Osteoblast (primary cell): ENCODE measurements around the gene MSH5. TPM values are rescaled to one million over a fixed set of nuclear protein-coding genes. Genes with fewer than 3 reads are reported as not detected.

Experiments used
- DNase-seq: peaks from one replicate; pipeline ENCODE4 v3.0.0; 2011; ENCODE audit warnings: low spot score, mixed read lengths; ENCODE audit not compliant: insufficient read length; ENCODE audit errors: missing footprints
- H2AFZ ChIP-seq: 2 replicates; pipeline ENCODE4 v1.6.0; 2011; ENCODE audit warnings: mild to moderate bottlenecking, low read length
- H3K27ac ChIP-seq: 2 replicates; pipeline ENCODE4 v1.5.1; 2011; ENCODE audit warnings: mild to moderate bottlenecking, low read depth, low read length, moderate library complexity
- H3K27me3 ChIP-seq: 2 replicates; pipeline ENCODE4 v1.6.0; 2012; ENCODE audit warnings: mild to moderate bottlenecking, control low read depth, inconsistent platforms, low read length, moderate library complexity; ENCODE audit not compliant: insufficient read depth
- H3K36me3 ChIP-seq: 2 replicates; pipeline ENCODE4 v1.5.1; 2011; ENCODE audit warnings: mild to moderate bottlenecking, low read length, control low read depth, moderate library complexity; ENCODE audit not compliant: insufficient read depth
- H3K4me1 ChIP-seq: 2 replicates; pipeline ENCODE4 v1.5.1; 2011; ENCODE audit warnings: mild to moderate bottlenecking, low read length, control low read depth, moderate library complexity; ENCODE audit not compliant: insufficient read depth
- H3K4me2 ChIP-seq: 2 replicates; pipeline ENCODE4 v1.6.0; 2011; ENCODE audit warnings: mild to moderate bottlenecking, low read length; ENCODE audit not compliant: insufficient read depth
- H3K4me3 ChIP-seq: fragments of 200-600 bp; sonication (generic); 3 replicates; pipeline ENCODE4 v1.5.1; 2012; ENCODE audit warnings: mild to moderate bottlenecking, low read length, inconsistent platforms; ENCODE audit not compliant: insufficient read depth
- H3K79me2 ChIP-seq: 2 replicates; pipeline ENCODE4 v1.6.0; 2012; ENCODE audit warnings: mild to moderate bottlenecking, low read length, control low read depth, inconsistent platforms; ENCODE audit not compliant: insufficient read depth
- H3K9me3 ChIP-seq: 2 replicates; pipeline ENCODE4 v1.5.1; 2011; ENCODE audit warnings: low read depth, low read length, control low read depth
- H4K20me1 ChIP-seq: 2 replicates; pipeline ENCODE4 v1.6.0; 2012; ENCODE audit warnings: mild to moderate bottlenecking, low read length, control low read depth; ENCODE audit not compliant: insufficient read depth
- CTCF ChIP-seq: IDR thresholded peaks from 2 replicates; pipeline ENCODE4 v1.5.1; 2011; ENCODE audit warnings: mild to moderate bottlenecking, low read depth, low read length, moderate library complexity; ENCODE audit errors: extremely low read depth
- total RNA-seq: library from RNA; depleted of rRNA; stranded (reverse); fragments of >200 nt; gene quantifications from 2 replicates; pipeline ENCODE4 v1.2.3, GENCODE V29; 2012

The MSH5 gene
- total RNA-seq, 1 donor = 13.0 TPM

GRCh38 chr6:31740397-31741223 is 805 bp downstream of the MSH5 start:
- DNase-seq = peak; percentile 86
- Histone ChIP-seq H3K4me3 (peak overlapping the region; percentile 90), H3K27ac (peak overlapping the region; percentile 66), H3K79me2 (peaks cover 24% of the 10 kb centered on the region), H2AFZ (peak overlapping the region; percentile 94), H4K20me1 (no peaks in the 10 kb centered on the region), H3K27me3 (no peaks in the 10 kb centered on the region), H3K9me3 (no peaks in the 10 kb centered on the region), H3K4me2 (peak overlapping the region; percentile 87), H3K4me1 (peaks cover 33% of the 10 kb centered on the region), H3K36me3 (peaks cover 14% of the 10 kb centered on the region)
- TF ChIP-seq CTCF = no peak

- Histone ChIP-seq H3K79me2 (peaks cover 12% of the 10 kb centered on the region), H3K4me1 (peaks cover 29% of the 10 kb centered on the region), H2AFZ (no peak overlapping the region), H3K36me3 (peaks cover 14% of the 10 kb centered on the region), H3K4me3 (no peak overlapping the region), H4K20me1 (no peaks in the 10 kb centered on the region), H3K9me3 (no peaks in the 10 kb centered on the region), H3K27me3 (no peaks in the 10 kb centered on the region), H3K4me2 (no peak overlapping the region), H3K27ac (no peak overlapping the region)
- peak; percentile 1 for DNase-seq
- no peak for TF ChIP-seq CTCF
These were observed 2.0 kb downstream of the MSH5 start for GRCh38 chr6:31741815-31742214.

GRCh38 chr6:31742894-31743293 is 3.1 kb downstream of the MSH5 start:
- Histone ChIP-seq H3K4me2 (no peak overlapping the region), H3K27me3 (no peaks in the 10 kb centered on the region), H3K4me3 (no peak overlapping the region), H3K9me3 (no peaks in the 10 kb centered on the region), H3K27ac (no peak overlapping the region), H3K36me3 (peaks cover 20% of the 10 kb centered on the region), H3K4me1 (peaks cover 24% of the 10 kb centered on the region), H2AFZ (no peak overlapping the region), H3K79me2 (peaks cover 10% of the 10 kb centered on the region), H4K20me1 (no peaks in the 10 kb centered on the region)
- peak; percentile 21 for DNase-seq
- no peak for TF ChIP-seq CTCF

GRCh38 chr6:31744422-31744821 is 4.6 kb downstream of the MSH5 start:
- H3K4me2 ChIP-seq = no peak overlapping the region
- no peak overlapping the region for H3K4me3 ChIP-seq
- no peak overlapping the region for H2AFZ ChIP-seq
- peaks cover 9% of the 10 kb centered on the region for H3K4me1 ChIP-seq
- H3K27ac ChIP-seq = no peak overlapping the region
- H3K79me2 ChIP-seq = peaks cover 10% of the 10 kb centered on the region
- DNase-seq = peak; percentile 26
- H3K9me3 ChIP-seq = no peaks in the 10 kb centered on the region
- no peaks in the 10 kb centered on the region for H3K27me3 ChIP-seq
- peaks cover 22% of the 10 kb centered on the region for H3K36me3 ChIP-seq
- TF ChIP-seq CTCF = no peak
- no peaks in the 10 kb centered on the region for H4K20me1 ChIP-seq
